Testis (tissue), 2 donors: Measurements from ENCODE around the gene USP47.

Experiments
- CTCF ChIP-seq, 3 experiments: fragments of 450-650 bp in 2 of 3; fragments of 200-600 bp in 1 of 3; sonication (generic) in 1 of 3; IDR thresholded peaks; one replicate each; pipeline ENCODE4 v1.5.1; 2016 to 2019; ENCODE audit warnings: antibody characterized with exemption in 3 of 3, mild to moderate bottlenecking in 2 of 3, moderate library complexity in 1 of 3
- POLR2A ChIP-seq: fragments of 450-650 bp; IDR thresholded peaks from one replicate; pipeline ENCODE4 v1.6.1; 2017; ENCODE audit warnings: antibody characterized with exemption, mild to moderate bottlenecking, moderate library complexity

- TF ChIP-seq CTCF (IDR thresholded peaks at IDR 0.05) (no peak), POLR2A (no peak)
These were observed 142.8 kb downstream of the USP47 start for GRCh38 chr11:11984563-11984962.
